GM12891 (cell line): Measurements from ENCODE around the gene CAP2.

Experiments used
- DNase-seq: peaks from one replicate; pipeline ENCODE4 v3.0.0; 2011; ENCODE audit warnings: low spot score; ENCODE audit not compliant: insufficient read length
- FAIRE-seq: peaks from 2 replicates; lab custom pipeline; 2011; peaks lifted over from hg19 to GRCh38; lab: Jason Lieb, UNC
- PAX5 ChIP-seq: IDR thresholded peaks from 2 replicates; pipeline ENCODE4 v1.6.1; 2011; ENCODE audit warnings: low read length, moderate library complexity, mild to moderate bottlenecking; ENCODE audit not compliant: insufficient read depth, severe bottlenecking
- POLR2A ChIP-seq: IDR thresholded peaks from 2 replicates; pipeline ENCODE4 v1.6.1; 2011; ENCODE audit warnings: low read depth, low read length, control low read depth
- POLR2AphosphoS5 ChIP-seq: IDR thresholded peaks from 2 replicates; pipeline ENCODE4 v1.6.1; 2011; ENCODE audit warnings: low read depth, low read length, control low read depth
- POU2F2 ChIP-seq: IDR thresholded peaks from 2 replicates; pipeline ENCODE4 v1.6.1; 2011; ENCODE audit warnings: low read depth, mild to moderate bottlenecking, control low read depth, low read length, moderate library complexity
- SPI1 ChIP-seq: IDR thresholded peaks from 2 replicates; pipeline ENCODE4 v1.6.1; 2011; ENCODE audit warnings: low read depth, low read length, control low read depth
- TAF1 ChIP-seq: IDR thresholded peaks from 2 replicates; pipeline ENCODE4 v1.6.1; 2011; ENCODE audit warnings: low read depth, low read length, control low read depth

CAP2 gene

DNA sequence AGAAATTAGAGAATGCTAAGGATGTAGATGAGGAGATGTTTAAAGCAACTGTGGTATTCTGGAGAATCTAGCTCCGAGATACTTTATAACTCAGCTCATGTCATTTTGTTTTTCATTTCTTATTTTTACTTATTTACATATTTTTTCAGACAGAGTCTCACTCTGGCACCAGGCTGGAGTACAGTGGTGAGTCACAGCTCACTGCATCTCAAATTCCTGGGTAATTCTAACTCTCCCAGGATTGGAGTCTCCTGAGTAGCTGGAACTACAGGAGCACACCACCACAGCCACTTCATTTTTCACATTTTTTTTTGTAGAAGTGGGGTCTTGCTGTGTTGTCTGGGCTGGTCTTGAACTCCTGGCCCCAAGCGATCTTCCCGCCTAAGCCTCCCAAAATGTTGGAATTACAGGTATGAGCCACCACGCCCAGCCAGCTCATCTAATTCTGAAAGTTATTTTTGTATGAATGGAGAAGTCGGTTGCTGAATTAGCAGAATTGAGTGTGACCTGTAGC, 112.4 kb downstream of the CAP2 start:
- no peak for FAIRE-seq
- TF ChIP-seq POLR2AphosphoS5 (no peak), SPI1 (no peak), POU2F2 (no peak), POLR2A (no peak), PAX5 (no peak), TAF1 (no peak)
- no peak for DNase-seq

DNA sequence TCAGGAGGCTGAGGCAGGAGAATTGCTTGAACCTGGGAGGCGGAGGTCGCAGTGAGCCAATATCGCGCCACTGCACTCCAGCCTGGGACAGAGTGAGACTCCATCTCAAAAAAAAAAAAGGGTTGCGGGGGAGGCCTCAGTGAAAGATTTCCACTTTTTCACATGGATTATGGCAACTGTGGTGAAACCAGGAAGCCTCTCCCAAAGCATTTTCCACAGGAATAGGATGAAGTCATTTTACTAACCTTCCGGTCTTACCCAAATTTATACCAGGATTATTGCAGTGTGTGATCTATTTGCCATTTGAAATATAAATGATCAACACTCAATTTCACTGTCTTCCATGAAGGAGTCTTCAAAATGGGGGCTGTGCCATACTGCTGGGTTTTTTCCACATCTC, 113.1 kb downstream of the CAP2 start:
- FAIRE-seq (no peak), DNase-seq (no peak)
- TF ChIP-seq POLR2A (no peak), SPI1 (no peak), TAF1 (no peak), PAX5 (no peak), POLR2AphosphoS5 (no peak), POU2F2 (no peak)

DNA sequence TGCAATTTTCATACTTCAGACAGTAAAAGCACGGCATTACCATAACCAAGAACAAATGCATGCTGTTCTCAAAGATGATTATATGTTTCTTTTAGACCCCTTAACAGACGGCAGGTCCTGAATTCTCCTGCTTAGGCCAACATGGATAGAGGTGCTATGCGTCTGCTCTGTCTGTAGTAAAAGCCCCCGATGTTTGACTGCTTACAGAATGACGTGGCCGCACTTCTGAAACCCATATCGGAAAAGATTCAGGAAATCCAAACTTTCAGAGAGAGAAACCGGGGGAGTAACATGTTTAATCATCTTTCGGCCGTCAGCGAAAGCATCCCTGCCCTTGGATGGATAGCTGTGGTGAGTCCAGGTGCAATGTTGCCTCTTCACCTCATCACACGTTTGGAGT, 113.6 kb downstream of the CAP2 start:
- TF ChIP-seq POU2F2 = no peak
- TF ChIP-seq POLR2AphosphoS5 = no peak
- no peak for DNase-seq
- FAIRE-seq = no peak

DNA sequence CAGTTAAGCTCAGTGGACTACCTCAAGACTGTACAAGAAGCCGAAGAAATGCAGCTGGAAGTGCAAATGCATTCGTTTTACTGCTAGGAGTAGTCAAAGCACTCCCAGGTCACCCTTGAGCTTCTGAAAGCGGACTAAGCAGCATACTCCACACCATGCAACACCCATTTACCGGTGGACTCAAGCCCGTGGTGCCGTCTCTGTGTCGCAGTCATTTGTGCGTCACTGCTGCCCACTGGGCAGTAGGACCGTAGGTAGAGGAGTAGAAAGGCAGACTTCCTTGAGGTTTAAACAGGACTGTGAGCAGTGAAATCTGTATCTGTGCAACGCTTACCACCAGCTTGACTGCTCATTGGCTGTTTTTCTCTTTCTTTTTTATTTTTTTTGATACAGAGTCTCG, 117.7 kb downstream of the CAP2 start:
- DNase-seq (no peak), FAIRE-seq (no peak)
- no peak for TF ChIP-seq POU2F2
- no peak for TF ChIP-seq SPI1
- TF ChIP-seq TAF1 = no peak
- no peak for TF ChIP-seq PAX5
- no peak for TF ChIP-seq POLR2A
- TF ChIP-seq POLR2AphosphoS5 = no peak

DNA sequence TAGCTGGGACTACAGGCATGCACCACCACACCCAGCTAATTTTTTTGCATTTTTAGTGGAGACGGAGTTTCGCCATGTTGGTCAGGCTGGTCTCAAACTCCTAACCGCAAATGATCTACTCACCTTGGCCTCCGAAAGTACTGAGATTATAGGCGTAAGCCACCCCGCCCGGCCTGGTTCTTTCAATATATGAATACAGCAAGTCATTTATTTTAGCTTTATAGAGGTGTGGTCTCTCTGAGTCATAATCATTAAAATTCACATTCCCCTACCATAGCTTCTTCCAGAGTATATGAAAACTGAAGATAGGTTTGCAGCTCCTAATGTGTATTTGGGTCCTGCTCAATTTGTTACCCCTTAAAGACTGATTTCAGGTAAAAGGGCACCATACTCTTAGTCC, 118.2 kb downstream of the CAP2 start:
- DNase-seq (no peak), FAIRE-seq (no peak)
- no peak for TF ChIP-seq SPI1
- no peak for TF ChIP-seq POLR2A
- no peak for TF ChIP-seq PAX5
- TF ChIP-seq TAF1 = no peak
- TF ChIP-seq POU2F2 = no peak
- no peak for TF ChIP-seq POLR2AphosphoS5

DNA sequence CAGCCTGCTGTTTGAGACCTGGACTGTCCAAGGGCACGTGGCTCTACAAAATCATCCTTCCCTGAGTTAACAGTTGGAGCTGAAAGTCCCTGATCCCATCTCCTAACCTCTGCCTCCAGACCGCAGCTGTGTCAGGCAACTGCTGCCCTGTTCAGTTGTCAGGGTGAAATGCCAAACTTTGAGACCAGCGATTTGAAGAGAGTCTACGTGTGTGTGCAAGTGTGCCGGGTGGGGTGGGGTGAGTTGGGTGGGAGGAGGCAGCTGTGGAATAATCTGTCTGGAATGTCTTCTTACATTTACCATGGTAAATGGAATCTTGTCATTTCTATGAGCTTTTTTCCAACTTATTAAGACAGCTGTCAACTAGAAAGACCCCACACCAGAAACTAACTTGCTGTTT, 125.7 kb downstream of the CAP2 start:
- FAIRE-seq = no peak
- TF ChIP-seq TAF1 = no peak
- no peak for TF ChIP-seq POU2F2
- TF ChIP-seq PAX5 = no peak
- TF ChIP-seq POLR2A = no peak
- no peak for TF ChIP-seq SPI1
- TF ChIP-seq POLR2AphosphoS5 = no peak
- no peak for DNase-seq

DNA sequence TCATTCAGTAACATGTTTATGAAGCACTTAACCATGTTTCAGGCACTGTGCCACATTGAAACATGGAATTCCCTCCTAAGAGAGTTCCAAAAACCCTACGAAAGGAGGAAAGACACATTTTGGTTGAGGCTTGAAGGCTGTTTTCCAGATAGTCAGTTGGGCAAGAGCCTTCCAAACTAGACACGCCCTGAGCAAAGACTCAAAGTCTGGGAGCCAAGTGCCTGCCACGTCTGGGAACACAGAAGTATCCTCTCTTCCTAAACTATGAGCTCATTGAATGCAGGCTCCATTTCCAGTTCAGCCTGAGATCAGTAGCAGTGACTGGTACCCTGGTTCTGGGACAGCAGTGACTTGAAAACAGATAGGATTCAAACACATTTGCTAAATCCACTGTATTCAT, 132.2 kb downstream of the CAP2 start:
- DNase-seq (no peak), FAIRE-seq (no peak)
- TF ChIP-seq PAX5 = no peak
- TF ChIP-seq TAF1 = no peak
- TF ChIP-seq POU2F2 = no peak

DNA sequence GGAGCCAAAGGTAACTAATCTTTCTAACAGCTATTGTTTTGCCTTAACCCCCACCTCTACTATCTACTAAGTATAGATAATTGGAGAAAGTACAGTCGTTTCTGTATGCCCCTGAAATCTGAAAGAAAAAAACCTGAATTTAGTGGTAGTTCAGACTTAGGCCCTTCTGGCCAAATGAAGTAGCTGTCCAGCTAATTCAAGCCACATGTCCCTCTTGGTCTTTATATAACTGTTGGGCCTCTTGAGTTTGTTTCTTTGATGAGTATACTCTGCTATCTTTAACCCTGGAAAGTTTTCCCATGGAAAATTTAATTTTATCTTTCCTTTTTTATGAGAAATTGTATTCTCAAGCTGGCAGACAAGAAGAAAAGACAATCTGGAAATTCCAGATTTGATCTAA, 133.7 kb downstream of the CAP2 start:
- TF ChIP-seq SPI1 = no peak
- no peak for TF ChIP-seq POU2F2
- no peak for TF ChIP-seq PAX5
- TF ChIP-seq POLR2A = no peak
- no peak for TF ChIP-seq TAF1
- TF ChIP-seq POLR2AphosphoS5 = no peak
- FAIRE-seq (no peak), DNase-seq (no peak)

DNA sequence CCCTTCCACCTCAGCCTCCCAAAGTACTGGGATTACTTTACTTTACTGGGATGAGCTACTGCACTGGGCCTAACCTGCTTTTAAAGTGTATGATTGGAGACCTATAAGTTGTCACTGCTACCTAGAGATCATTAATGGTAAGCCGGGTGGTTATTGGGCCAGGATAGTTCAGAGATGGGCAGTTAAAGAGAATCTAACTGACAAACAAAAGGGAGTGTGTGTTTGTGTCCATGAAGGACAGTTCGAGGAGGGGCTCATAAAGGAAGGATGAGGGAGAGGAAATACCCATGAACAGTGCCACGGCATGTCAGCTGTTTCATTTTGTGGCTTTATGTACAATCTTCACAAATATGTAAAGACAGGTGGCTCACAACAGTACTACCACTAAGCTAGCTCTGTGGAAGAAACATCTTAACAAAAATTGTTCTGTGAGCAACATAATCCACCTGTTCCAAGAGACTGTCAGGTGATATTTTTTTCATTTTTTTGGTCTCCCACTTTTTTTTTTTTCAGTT, 137.0 kb downstream of the CAP2 start:
- FAIRE-seq (no peak), DNase-seq (no peak)
- TF ChIP-seq POLR2A (no peak), PAX5 (no peak), POLR2AphosphoS5 (no peak), TAF1 (no peak), SPI1 (no peak), POU2F2 (no peak)

DNA sequence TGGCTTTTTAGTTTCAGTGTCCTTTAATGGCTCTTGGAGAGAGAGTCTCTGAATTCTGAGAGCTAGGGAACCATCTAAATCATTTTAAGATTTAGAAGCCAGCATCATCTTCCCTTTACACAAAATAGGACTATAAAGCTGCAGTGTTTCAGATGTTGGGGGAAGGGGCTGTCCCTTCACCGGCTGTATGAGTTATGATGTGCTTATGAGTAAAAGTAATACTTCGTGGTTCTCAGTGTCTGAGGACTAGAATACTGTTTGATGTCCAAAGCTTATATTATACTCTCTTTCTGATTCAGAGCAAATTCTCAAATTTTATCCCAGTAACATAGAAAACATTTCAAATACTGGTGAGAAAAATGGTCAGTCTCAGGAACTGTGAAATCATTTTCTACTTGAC, 143.2 kb downstream of the CAP2 start:
- no peak for TF ChIP-seq PAX5
- no peak for TF ChIP-seq POLR2A
- TF ChIP-seq TAF1 = no peak
- no peak for TF ChIP-seq POLR2AphosphoS5
- FAIRE-seq = no peak

More for the DNA sequence above, 143.2 kb downstream of the CAP2 start:
- no peak for DNase-seq
